Stimulated activated CD4-positive, alpha-beta T cell treated with anti-CD3 and anti-CD28 coated beads, Interleukin-12 subunit alpha, Interleukin-12 subunit beta, amount 100 ng/mL, for 48 hours (primary cell): Measurements from ENCODE around the gene TCL1A.
"Not testable (repeated sequence)": the region's sequence is repeated elsewhere in the genome, so short reads cannot be mapped to it uniquely, and the experiment has no call there.

Experiments
- DNase-seq, 3 donors: peaks; one replicate each; pipeline ENCODE4 v3.0.0-alpha.2; 2020; ENCODE audit warnings: low read depth in 2 of 3, low spot score in 1 of 3

Gene TCL1A

GRCh38 chr14:95713596-95714371 lies at the start of gene TCL1A:
TCL1A (minus strand) TSS chr14:95714125; CDS start chr14:95714066, 59 bp downstream.
- DNase-seq, result no peak

- DNase-seq, result not testable (repeated sequence)
Observed at GRCh38 chr14:95763032-95763431, 49.1 kb upstream of the TCL1A start.

GRCh38 chr14:95761436-95761835 lies 47.5 kb upstream of the TCL1A start:
- DNase-seq, result no peak

GRCh38 chr14:95760596-95760995 lies 46.7 kb upstream of the TCL1A start:
- no peak for DNase-seq

- no peak for DNase-seq
Observed at GRCh38 chr14:95759941-95760340, 46.0 kb upstream of the TCL1A start.

- no peak for DNase-seq
Observed at GRCh38 chr14:95758331-95758730, 44.4 kb upstream of the TCL1A start.

- no peak for DNase-seq
Observed at GRCh38 chr14:95756751-95757150, 42.8 kb upstream of the TCL1A start.

- DNase-seq, result no peak
Observed at GRCh38 chr14:95756127-95756526, 42.2 kb upstream of the TCL1A start.

- no peak for DNase-seq
Observed at GRCh38 chr14:95741781-95742180, 27.9 kb upstream of the TCL1A start.

- no peak for DNase-seq
Observed at GRCh38 chr14:95741038-95741490, 27.1 kb upstream of the TCL1A start.

- no peak for DNase-seq
Observed at GRCh38 chr14:95739356-95739755, 25.4 kb upstream of the TCL1A start.

GRCh38 chr14:95733212-95733611 lies 19.3 kb upstream of the TCL1A start:
- DNase-seq, result no peak

- DNase-seq, result no peak
Observed at GRCh38 chr14:95730126-95730525, 16.2 kb upstream of the TCL1A start.

GRCh38 chr14:95729402-95730028 lies 15.6 kb upstream of the TCL1A start:
- DNase-seq, result not testable (repeated sequence)

- no peak for DNase-seq
Observed at GRCh38 chr14:95727056-95727700, 13.3 kb upstream of the TCL1A start.

GRCh38 chr14:95725685-95726336 lies 11.9 kb upstream of the TCL1A start:
- no peak for DNase-seq

GRCh38 chr14:95722525-95723190 lies 8.7 kb upstream of the TCL1A start:
- no peak for DNase-seq

- no peak for DNase-seq
Observed at GRCh38 chr14:95712398-95712797, 1.5 kb downstream of the TCL1A start.

GRCh38 chr14:95711476-95712176 lies 2.3 kb downstream of the TCL1A start:
- DNase-seq, result no peak

- no peak for DNase-seq
Observed at GRCh38 chr14:95710106-95710505, 3.8 kb downstream of the TCL1A start.
